ENCODE results near the gene TENT4A. TPM values are rescaled to one million over a fixed set of nuclear protein-coding genes. Genes with fewer than 3 reads are reported as not detected.

Gene TENT4A
- total RNA-seq, 1 donor from 2014 or later: 9.5 TPM

GRCh38 chr5:6760686-6761085 lies 47.5 kb downstream of the TENT4A start:
- Histone ChIP-seq H3K36me3 (peaks cover 26% of the 10 kb centered on the region), H3K9me3 (replicated peaks) (no peaks in the 10 kb centered on the region), H3K4me3 (no peak overlapping the region), H3K27me3 (ENCODE audit: low read depth) (no peaks in the 10 kb centered on the region), H3K4me1 (peaks cover 9% of the 10 kb centered on the region), H3K27ac (replicated peaks) (no peak overlapping the region)
- intact Hi-C loops (cut with micrococcal nuclease): no loop called here
- TF ChIP-seq CTCF (IDR thresholded peaks at IDR 0.05; ENCODE audit: borderline replicate concordance): no peak
- DNase-seq: no peak

DNA sequence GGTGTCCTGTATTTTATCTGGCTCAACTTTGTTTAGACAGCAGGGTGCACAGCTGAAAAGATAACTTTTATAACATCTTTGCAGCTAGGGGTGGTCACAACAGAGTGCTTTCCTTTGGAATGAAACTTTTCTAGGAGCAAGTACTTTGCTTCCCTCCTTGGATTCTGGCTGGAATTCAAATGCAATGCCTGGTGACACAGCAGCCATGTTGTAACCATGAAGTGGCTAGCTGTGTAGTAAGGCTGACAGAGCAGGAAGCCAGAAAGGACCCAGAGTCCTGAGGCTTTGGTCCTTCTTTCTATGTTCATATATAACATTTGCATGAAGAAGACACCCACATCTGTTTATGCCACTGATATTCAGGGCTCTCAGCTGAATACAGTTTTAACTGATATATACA lies 48.1 kb downstream of the TENT4A start:
- no peaks in the 10 kb centered on the region for H3K27me3 ChIP-seq (ENCODE audit: low read depth)
- no peak overlapping the region for H3K27ac ChIP-seq (replicated peaks)
- DNase-seq: no peak
- TF ChIP-seq CTCF (IDR thresholded peaks at IDR 0.05; ENCODE audit: borderline replicate concordance): no peak
- peaks cover 20% of the 10 kb centered on the region for H3K36me3 ChIP-seq
- intact Hi-C loops (cut with micrococcal nuclease): no loop called here
- H3K4me3 ChIP-seq: no peak overlapping the region
- H3K9me3 ChIP-seq (replicated peaks): no peaks in the 10 kb centered on the region
- peaks cover 11% of the 10 kb centered on the region for H3K4me1 ChIP-seq

DNA sequence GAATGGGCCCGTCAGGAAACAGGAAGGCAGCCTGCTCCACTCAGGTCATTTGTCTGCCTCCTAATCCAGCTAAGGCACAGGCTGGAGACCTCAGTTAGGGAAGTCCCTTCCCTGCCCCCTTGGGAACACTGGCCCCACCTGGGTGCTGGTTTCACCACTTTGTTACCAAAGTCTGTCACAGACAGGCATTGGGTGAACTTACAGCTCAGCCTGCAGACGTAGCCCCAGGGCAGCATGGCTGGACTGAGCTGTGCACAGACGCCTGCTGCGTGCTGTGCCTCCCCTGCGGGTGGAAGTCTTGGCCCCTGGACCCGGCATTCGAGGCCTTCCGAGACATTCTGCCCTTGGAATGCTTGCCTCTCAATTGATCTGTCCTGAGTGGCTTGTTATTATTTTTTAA lies 48.9 kb downstream of the TENT4A start:
- intact Hi-C loops (cut with micrococcal nuclease): no loop called here
- Histone ChIP-seq H3K4me3 (no peak overlapping the region), H3K27me3 (ENCODE audit: low read depth) (no peaks in the 10 kb centered on the region), H3K36me3 (peaks cover 12% of the 10 kb centered on the region), H3K27ac (replicated peaks) (no peak overlapping the region), H3K4me1 (peaks cover 18% of the 10 kb centered on the region), H3K9me3 (replicated peaks) (no peaks in the 10 kb centered on the region)
- TF ChIP-seq CTCF (IDR thresholded peaks at IDR 0.05; ENCODE audit: borderline replicate concordance): no peak
- DNase-seq: no peak

- no peaks in the 10 kb centered on the region for H3K27me3 ChIP-seq (ENCODE audit: low read depth)
- H3K4me1 ChIP-seq: peaks cover 18% of the 10 kb centered on the region
- intact Hi-C loops (cut with micrococcal nuclease): no loop called here
- no peak overlapping the region for H3K4me3 ChIP-seq
- H3K27ac ChIP-seq (replicated peaks): no peak overlapping the region
- no peak for TF ChIP-seq CTCF (IDR thresholded peaks at IDR 0.05; ENCODE audit: borderline replicate concordance)
- H3K36me3 ChIP-seq: peaks cover 6% of the 10 kb centered on the region
- DNase-seq: no peak
- H3K9me3 ChIP-seq (replicated peaks): no peaks in the 10 kb centered on the region
These were observed 49.5 kb downstream of the TENT4A start for GRCh38 chr5:6762697-6763096.

GRCh38 chr5:6763191-6763590 lies 50.0 kb downstream of the TENT4A start:
- DNase-seq: no peak
- Histone ChIP-seq H3K36me3 (peaks cover under 1% of the 10 kb centered on the region), H3K27me3 (ENCODE audit: low read depth) (no peaks in the 10 kb centered on the region), H3K4me1 (peaks cover 18% of the 10 kb centered on the region), H3K27ac (replicated peaks) (no peak overlapping the region), H3K9me3 (replicated peaks) (no peaks in the 10 kb centered on the region), H3K4me3 (no peak overlapping the region)
- intact Hi-C loops (cut with micrococcal nuclease): no loop called here
- TF ChIP-seq CTCF (IDR thresholded peaks at IDR 0.05; ENCODE audit: borderline replicate concordance): no peak

Data from left ventricle myocardium inferior (tissue), 1 donor.